Lower leg skin (tissue), 4 donors: ENCODE results near the gene TPM4. TPM values are rescaled to one million over a fixed set of nuclear protein-coding genes. Genes with fewer than 3 reads are reported as not detected.
"Not testable (repeated sequence)": the region's sequence is repeated elsewhere in the genome, so short reads cannot be mapped to it uniquely, and the experiment has no call there.

Experiments
- DNase-seq, 2 donors: peaks; one replicate each; pipeline ENCODE4 v3.0.0-alpha.2; 2019; ENCODE audit warnings: low spot score in 2 of 2
- H3K4me3 ChIP-seq: fragments of 200-600 bp; sonication (generic); 2 replicates; pipeline ENCODE4 v1.5.1; 2017; ENCODE audit warnings: mild to moderate bottlenecking, low read depth; ENCODE audit not compliant: poor library complexity, severe bottlenecking
- POLR2A ChIP-seq, 2 donors: fragments of 450-650 bp; IDR thresholded peaks; one replicate each; pipeline ENCODE4 v1.6.1; 2016 to 2017; ENCODE audit warnings: antibody characterized with exemption in 2 of 2, mild to moderate bottlenecking in 1 of 2, moderate library complexity in 1 of 2
- WGBS, 2 donors: methylation state at CpG; one replicate each; pipeline ENCODE4 v1.1.5; 2018; 5-methylcytosine and 5-hydroxymethylcytosine counted together
- intact Hi-C: fragments of 100-400 bp; cut with DNase I; formaldehyde crosslinking; loops from one replicate; pipeline ENCODE4 v1.15.0; 2023; ENCODE audit warnings: low total_unique reads
- total RNA-seq, 4 donors: library from RNA; depleted of rRNA; stranded (reverse); fragments of >200 nt; gene quantifications; one replicate each; pipeline ENCODE4 v1.1.0, GENCODE V29; 2016
- TF ChIP-seq, protein P1 (sequence below), 3 donors: fragments of 450-650 bp; IDR thresholded peaks; one replicate each; pipeline ENCODE4 v1.5.1; 2016; ENCODE audit warnings: antibody characterized with exemption in 3 of 3, mild to moderate bottlenecking in 3 of 3, moderate library complexity in 2 of 3

The TPM4 gene
- total RNA-seq: 100 to 1,000 TPM; 217 to 303 (median 267) TPM

GRCh38 chr19:16076154-16076957, at the start of gene TPM4:
Gene TPM4 (plus strand): TSS chr19:16076495. CDS start chr19:16076566, 71 bp downstream.
- 1% methylated on average over 39 to 48 of the region's 101 CpGs for WGBS, 2 donors
- intact Hi-C loops: no loop called here
- TF ChIP-seq, protein P1, sequence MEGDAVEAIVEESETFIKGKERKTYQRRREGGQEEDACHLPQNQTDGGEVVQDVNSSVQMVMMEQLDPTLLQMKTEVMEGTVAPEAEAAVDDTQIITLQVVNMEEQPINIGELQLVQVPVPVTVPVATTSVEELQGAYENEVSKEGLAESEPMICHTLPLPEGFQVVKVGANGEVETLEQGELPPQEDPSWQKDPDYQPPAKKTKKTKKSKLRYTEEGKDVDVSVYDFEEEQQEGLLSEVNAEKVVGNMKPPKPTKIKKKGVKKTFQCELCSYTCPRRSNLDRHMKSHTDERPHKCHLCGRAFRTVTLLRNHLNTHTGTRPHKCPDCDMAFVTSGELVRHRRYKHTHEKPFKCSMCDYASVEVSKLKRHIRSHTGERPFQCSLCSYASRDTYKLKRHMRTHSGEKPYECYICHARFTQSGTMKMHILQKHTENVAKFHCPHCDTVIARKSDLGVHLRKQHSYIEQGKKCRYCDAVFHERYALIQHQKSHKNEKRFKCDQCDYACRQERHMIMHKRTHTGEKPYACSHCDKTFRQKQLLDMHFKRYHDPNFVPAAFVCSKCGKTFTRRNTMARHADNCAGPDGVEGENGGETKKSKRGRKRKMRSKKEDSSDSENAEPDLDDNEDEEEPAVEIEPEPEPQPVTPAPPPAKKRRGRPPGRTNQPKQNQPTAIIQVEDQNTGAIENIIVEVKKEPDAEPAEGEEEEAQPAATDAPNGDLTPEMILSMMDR (IDR thresholded peaks at IDR 0.05): no peak
- TF ChIP-seq POLR2A (IDR thresholded peaks at IDR 0.05): peak in 1 of 2 donors; percentile 51
- H3K4me3 ChIP-seq: peak within 1 kb of the TSS; percentile 98
- peak; percentile 89 to 99 for DNase-seq

GRCh38 chr19:16026756-16027155, 49.5 kb upstream of the TPM4 start:
- 80 to 84% methylated on average over 7 of the region's 7 CpGs for WGBS, 2 donors
- intact Hi-C loops: no loop called here
- no peak for TF ChIP-seq POLR2A (IDR thresholded peaks at IDR 0.05)
- TF ChIP-seq, protein P1 (IDR thresholded peaks at IDR 0.05): no peak
- DNase-seq: no peak
- H3K4me3 ChIP-seq: no peak overlapping the region

GRCh38 chr19:16027528-16027927, 48.8 kb upstream of the TPM4 start:
- DNase-seq: no peak
- TF ChIP-seq, protein P1 (IDR thresholded peaks at IDR 0.05): no peak
- TF ChIP-seq POLR2A (IDR thresholded peaks at IDR 0.05): no peak
- H3K4me3 ChIP-seq: no peak overlapping the region
- intact Hi-C loops: no loop called here
- 52 to 56% methylated on average over 6 of the region's 6 CpGs for WGBS, 2 donors

- DNase-seq, intact Hi-C loops, H3K4me3 ChIP-seq: not testable (repeated sequence)
- 82% methylated on average over 12 of the region's 12 CpGs for WGBS, 2 donors
Measured at GRCh38 chr19:16030155-16030554, 46.1 kb upstream of the TPM4 start.

DNA sequence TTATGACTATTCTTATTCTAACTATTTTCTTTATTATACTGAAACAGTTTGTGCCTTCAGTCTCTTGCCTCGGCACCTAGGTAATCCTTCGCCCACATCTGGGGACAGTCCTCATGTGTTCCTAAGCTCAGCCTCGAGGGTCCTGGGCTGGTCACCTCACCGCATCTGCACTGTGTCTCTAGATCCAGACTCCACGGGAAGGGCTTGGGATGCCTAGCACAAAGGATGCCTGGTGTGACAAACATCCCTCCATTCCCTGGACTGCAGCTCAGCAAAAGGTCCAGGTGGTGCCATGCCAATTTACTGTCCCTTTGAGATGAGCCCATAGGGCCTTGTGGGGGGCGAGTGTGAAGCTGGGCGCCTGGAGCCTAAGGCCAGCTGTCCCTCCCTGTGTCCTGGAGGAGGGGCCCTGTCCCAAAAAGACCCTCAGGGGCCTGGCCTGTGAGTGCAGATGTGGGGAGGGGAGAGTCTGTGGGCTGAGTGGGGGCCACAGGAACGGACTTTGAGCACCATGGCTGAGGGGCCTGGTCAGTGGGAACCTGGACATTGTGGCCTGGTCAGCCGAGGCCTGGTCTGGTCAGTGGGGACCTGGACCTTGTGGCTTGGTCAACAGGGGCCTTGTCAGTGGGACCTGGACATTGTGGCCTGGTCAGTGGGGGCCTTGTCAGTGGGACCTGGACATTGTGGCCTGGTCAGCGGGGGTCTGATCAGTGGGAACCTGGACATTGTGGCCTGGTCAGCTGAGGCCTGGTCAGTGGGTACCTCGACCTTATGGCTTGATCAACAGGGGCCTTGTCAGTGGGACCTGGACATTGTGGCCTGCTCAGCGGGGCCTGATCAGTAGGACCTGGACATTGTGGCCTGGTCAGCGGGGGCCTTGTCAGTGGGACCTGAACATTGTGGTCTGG, 45.1 kb upstream of the TPM4 start:
- intact Hi-C loops: no loop called here
- DNase-seq: no peak
- 89% methylated on average over 12 to 13 of the region's 13 CpGs for WGBS, 2 donors
- TF ChIP-seq, protein P1 (IDR thresholded peaks at IDR 0.05): no peak
- no peak for TF ChIP-seq POLR2A (IDR thresholded peaks at IDR 0.05)
- no peak overlapping the region for H3K4me3 ChIP-seq

GRCh38 chr19:16031872-16032200, 44.5 kb upstream of the TPM4 start:
- peak in 1 of 2 donors; percentile 74 for DNase-seq
- WGBS, 2 donors: 94 to 95% methylated on average over 8 of the region's 8 CpGs
- intact Hi-C loops: no loop called here

More at GRCh38 chr19:16031872-16032200, 44.5 kb upstream of the TPM4 start:
- no peak overlapping the region for H3K4me3 ChIP-seq
- TF ChIP-seq POLR2A (IDR thresholded peaks at IDR 0.05): no peak
- TF ChIP-seq, protein P1 (IDR thresholded peaks at IDR 0.05): no peak
